ENCODE measurements around the gene PLXNB3.
A peak's percentile ranks its signal among the peaks of the same experiment; 100 is the strongest.
"Not testable (repeated sequence)": the region's sequence is repeated elsewhere in the genome, so short reads cannot be mapped to it uniquely, and the experiment has no call there.

The PLXNB3 gene

DNA sequence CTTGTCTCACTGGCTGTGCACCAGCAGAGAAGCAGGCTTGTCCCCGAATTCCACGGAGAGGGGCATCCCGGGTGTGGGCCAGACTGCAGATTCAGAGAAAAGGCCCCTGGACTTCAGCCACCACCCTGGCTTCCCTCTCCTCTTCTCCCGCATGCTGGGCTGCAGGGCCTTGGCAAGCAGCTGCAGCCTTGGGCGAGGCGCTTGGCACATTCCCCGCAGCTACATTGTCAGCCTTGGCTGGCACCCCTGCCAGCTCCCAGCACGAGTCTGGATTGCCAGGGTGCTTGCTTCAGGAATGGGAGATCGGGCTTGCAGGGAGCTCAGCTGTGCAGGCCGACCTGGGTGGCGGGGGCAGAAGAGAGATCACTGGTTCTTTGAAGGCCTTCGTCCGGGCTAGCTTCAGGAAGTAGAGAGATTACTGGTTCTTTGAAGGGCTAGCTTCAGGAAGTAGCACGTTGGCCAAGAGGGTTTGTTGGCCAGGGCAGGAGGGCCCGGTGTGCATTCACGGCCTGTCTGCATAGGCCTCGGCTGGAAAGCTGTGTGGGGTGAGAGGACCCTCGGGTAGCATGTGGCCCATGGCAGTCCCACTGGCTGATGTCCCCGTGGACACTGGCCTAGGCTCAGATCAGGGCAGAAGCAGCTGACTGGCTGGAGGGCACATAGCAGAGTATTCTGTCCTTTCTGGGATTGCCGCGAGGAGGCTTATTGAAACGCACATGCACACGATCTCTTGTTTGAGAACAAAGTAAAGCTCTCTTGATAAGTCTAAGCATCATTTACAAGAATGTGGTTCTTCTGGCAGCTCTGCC is 36.7 kb upstream of the PLXNB3 start:
- H3K4me3 ChIP-seq (replicated peaks in 1 of 2; ENCODE audit: low read depth in 2 of 2, low read length in 2 of 2) = peak overlapping the region in 1 of 2 donors; percentile 30
- DNase-seq (ENCODE audit: low read depth in 2 of 2) = peak in 1 of 2 donors; percentile 49

DNA sequence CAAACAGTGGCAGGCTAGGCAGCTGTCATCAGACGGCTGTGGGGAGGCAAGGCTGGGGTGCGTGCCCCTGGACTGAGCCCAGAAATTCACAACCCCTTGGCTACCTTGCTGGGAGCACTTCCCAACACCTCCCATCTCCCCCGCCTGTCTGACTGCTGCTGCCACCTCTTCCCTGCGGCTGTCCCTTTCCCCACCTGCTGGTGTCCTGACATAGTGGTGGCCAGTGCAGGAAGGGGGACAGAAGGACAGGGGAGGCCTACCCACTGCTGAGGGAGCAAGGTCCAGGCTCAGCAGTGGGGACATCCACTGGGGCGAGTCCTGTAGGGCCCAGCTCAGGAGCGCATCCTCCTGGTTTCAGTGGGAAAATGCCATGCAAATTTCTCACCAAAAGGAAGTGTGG is 36.0 kb upstream of the PLXNB3 start:
- no peak for DNase-seq (ENCODE audit: low read depth in 2 of 2)
- no peak for TF ChIP-seq CTCF (IDR thresholded peaks at IDR 0.05; ENCODE audit: low read depth, low read length)
- H3K4me3 ChIP-seq (replicated peaks in 1 of 2; ENCODE audit: low read depth in 2 of 2, low read length in 2 of 2) = no peak overlapping the region

More for the DNA sequence above, 36.7 kb upstream of the PLXNB3 start:
- no peak for TF ChIP-seq CTCF (IDR thresholded peaks at IDR 0.05; ENCODE audit: low read depth, low read length)

- no peak overlapping the region for H3K4me3 ChIP-seq (replicated peaks in 1 of 2; ENCODE audit: low read depth in 2 of 2, low read length in 2 of 2)
- DNase-seq (ENCODE audit: low read depth in 2 of 2) = no peak
- no peak for TF ChIP-seq CTCF (IDR thresholded peaks at IDR 0.05; ENCODE audit: low read depth, low read length)
Observed at GRCh38 chrX:153728951-153729631, 35.0 kb upstream of the PLXNB3 start.

GRCh38 chrX:153730115-153730514 is 33.9 kb upstream of the PLXNB3 start:
- not testable (repeated sequence) for H3K4me3 ChIP-seq (replicated peaks in 1 of 2; ENCODE audit: low read depth in 2 of 2, low read length in 2 of 2)

DNA sequence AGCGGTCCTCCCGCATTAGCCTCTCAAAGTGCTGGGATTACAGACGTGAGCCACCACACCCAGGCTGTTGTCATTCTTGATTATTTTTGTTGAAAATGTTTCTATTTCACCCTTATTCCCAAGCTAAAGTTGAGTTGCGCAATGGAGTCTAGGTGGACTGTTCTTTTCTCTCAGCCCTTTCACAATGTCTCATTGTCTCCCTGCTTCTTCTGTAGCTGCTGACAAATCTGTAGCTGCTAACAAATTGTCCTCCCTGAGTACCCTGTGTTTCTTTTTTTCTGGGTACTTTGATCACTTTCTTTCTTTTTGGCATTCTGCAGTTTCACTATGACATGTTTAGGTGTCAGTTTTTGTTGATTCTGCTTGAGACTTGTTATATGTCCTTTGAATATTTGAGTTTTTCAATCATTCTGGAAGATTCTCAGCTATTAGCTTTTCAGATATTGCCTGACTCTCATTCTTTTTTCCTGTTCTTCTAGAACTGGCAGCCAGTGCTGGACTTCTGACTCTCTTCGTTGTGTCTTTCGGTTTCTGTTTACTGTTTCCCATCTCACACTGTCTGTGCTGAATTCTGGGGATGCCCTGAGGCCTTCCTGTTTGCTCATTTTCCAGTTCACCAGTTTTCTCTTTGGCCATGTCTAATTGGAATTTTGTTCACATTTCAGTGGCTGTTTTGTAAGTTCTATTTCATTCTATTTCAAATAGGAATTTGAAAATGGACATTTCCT is 32.8 kb upstream of the PLXNB3 start:
- no peak overlapping the region for H3K4me3 ChIP-seq (replicated peaks in 1 of 2; ENCODE audit: low read depth in 2 of 2, low read length in 2 of 2)
- DNase-seq (ENCODE audit: low read depth in 2 of 2) = peak; percentile 58 to 68
- no peak for TF ChIP-seq CTCF (IDR thresholded peaks at IDR 0.05; ENCODE audit: low read depth, low read length)

More at GRCh38 chrX:153730115-153730514, 33.9 kb upstream of the PLXNB3 start:
- not testable (repeated sequence) for DNase-seq (ENCODE audit: low read depth in 2 of 2)

DNA sequence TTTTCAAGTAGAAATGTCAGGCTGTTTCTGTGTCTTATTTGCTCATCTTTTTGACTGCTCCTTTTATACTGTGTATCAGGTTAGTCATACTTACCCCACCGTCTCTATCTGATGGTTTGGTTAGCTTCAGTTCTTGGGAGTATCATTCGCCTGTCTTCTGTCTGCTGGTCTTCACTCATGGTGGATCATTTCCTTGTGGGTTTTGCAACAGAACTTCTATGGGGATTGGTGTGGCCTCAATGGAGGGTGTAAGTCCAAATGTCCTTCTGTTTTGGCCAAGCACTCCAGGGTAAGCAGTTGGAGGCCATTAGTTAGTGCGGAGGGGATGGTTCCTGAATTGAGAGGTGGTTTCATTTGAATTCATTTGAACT is 32.2 kb upstream of the PLXNB3 start:
- no peak for TF ChIP-seq CTCF (IDR thresholded peaks at IDR 0.05; ENCODE audit: low read depth, low read length)
- DNase-seq (ENCODE audit: low read depth in 2 of 2) = no peak
- no peak overlapping the region for H3K4me3 ChIP-seq (replicated peaks in 1 of 2; ENCODE audit: low read depth in 2 of 2, low read length in 2 of 2)

- DNase-seq (ENCODE audit: low read depth in 2 of 2) = no peak
- no peak overlapping the region for H3K4me3 ChIP-seq (replicated peaks in 1 of 2; ENCODE audit: low read depth in 2 of 2, low read length in 2 of 2)
- no peak for TF ChIP-seq CTCF (IDR thresholded peaks at IDR 0.05; ENCODE audit: low read depth, low read length)
Observed at GRCh38 chrX:153732401-153732800, 31.6 kb upstream of the PLXNB3 start.

Measured in cardiac fibroblast (primary cell).